Large intestine (tissue), 3 donors: ENCODE data around the gene DNAJC17. TPM values are rescaled to one million over a fixed set of nuclear protein-coding genes. Genes with fewer than 3 reads are reported as not detected.

Experiments used
- DNase-seq, 2 donors: peaks; one replicate each; pipeline versions ENCODE4 v3.0.0 to v3.0.0-alpha.2; 2013
- H3K27ac ChIP-seq: one replicate; pipeline ENCODE4 v1.5.1; 2013; ENCODE audit warnings: low read length
- H3K27me3 ChIP-seq: 2 replicates; pipeline ENCODE4 v1.6.1; 2013; ENCODE audit warnings: low read length; ENCODE audit not compliant: control insufficient read depth, insufficient read depth
- H3K36me3 ChIP-seq: 2 replicates; pipeline ENCODE4 v1.6.1; 2013; ENCODE audit warnings: low read length; ENCODE audit not compliant: control insufficient read depth, insufficient read depth
- H3K4me1 ChIP-seq: one replicate; pipeline ENCODE4 v1.6.1; 2013; ENCODE audit warnings: low read length; ENCODE audit not compliant: control insufficient read depth, insufficient read depth
- H3K4me3 ChIP-seq: one replicate; pipeline ENCODE4 v1.5.1; 2013; ENCODE audit warnings: low read length
- H3K9me3 ChIP-seq: one replicate; pipeline ENCODE4 v1.6.1; 2013; ENCODE audit warnings: mild to moderate bottlenecking, low read depth, low read length, moderate library complexity; ENCODE audit not compliant: control insufficient read depth
- WGBS: methylation state at CpG from one replicate; pipeline ENCODE4 v1.1.5; 2013; ENCODE audit warnings: low lambda C conversion rate; ENCODE audit not compliant: insufficient coverage; 5-methylcytosine and 5-hydroxymethylcytosine counted together
- polyA plus RNA-seq: library from polyadenylated mRNA; unstranded; fragments of 120-200 nt; gene quantifications from one replicate; pipeline ENCODE4 v1.2.1, GENCODE V29; 2013

Gene DNAJC17
- polyA plus RNA-seq, 1 donor = 40.9 TPM

GRCh38 chr15:40743921-40744814 lies 63.1 kb downstream of the DNAJC17 start:
- peak; percentile 88 to 94 for DNase-seq
- WGBS = 60% methylated on average over 1 of the region's 12 CpGs
- H3K4me1 ChIP-seq = peaks cover 59% of the 10 kb centered on the region
- H3K27me3 ChIP-seq = no peaks in the 10 kb centered on the region
- no peaks in the 10 kb centered on the region for H3K9me3 ChIP-seq
- H3K27ac ChIP-seq = peak overlapping the region; percentile 92
- no peak overlapping the region for H3K4me3 ChIP-seq
- peaks cover 64% of the 10 kb centered on the region for H3K36me3 ChIP-seq

GRCh38 chr15:40743485-40743901 lies 63.8 kb downstream of the DNAJC17 start:
- WGBS = no CpG with 5 or more reads among the region's 2 CpGs
- peaks cover 67% of the 10 kb centered on the region for H3K36me3 ChIP-seq
- peaks cover 53% of the 10 kb centered on the region for H3K4me1 ChIP-seq
- peak in 1 of 2 donors; percentile 33 for DNase-seq
- no peak overlapping the region for H3K4me3 ChIP-seq
- no peaks in the 10 kb centered on the region for H3K27me3 ChIP-seq
- peak overlapping the region; percentile 92 for H3K27ac ChIP-seq
- no peaks in the 10 kb centered on the region for H3K9me3 ChIP-seq

DNA sequence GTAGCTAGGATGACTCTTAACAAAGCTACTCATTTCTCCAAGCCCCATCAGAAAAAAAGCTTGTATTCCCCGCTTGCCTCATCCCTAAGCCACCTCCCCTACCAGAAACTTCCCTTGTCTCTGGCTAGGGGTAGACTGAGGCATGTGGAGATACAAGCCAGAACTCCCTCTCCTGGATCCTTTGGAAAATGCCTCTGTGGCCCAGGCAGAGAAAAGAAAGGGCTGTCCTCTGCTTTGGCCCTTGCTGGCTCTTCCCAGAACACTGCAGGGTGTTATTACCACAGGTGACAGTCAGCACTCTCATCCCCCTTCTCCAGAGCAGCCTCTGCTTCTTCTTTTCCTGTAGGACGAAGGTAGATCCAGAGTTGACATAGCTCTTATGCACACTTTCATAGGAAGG lies 67.4 kb downstream of the DNAJC17 start:
- no peak overlapping the region for H3K4me3 ChIP-seq
- H3K27ac ChIP-seq = no peak overlapping the region
- no CpG with 5 or more reads among the region's 2 CpGs for WGBS
- no peaks in the 10 kb centered on the region for H3K27me3 ChIP-seq
- peaks cover 85% of the 10 kb centered on the region for H3K36me3 ChIP-seq
- DNase-seq = no peak
- peaks cover 22% of the 10 kb centered on the region for H3K4me1 ChIP-seq
- no peaks in the 10 kb centered on the region for H3K9me3 ChIP-seq

GRCh38 chr15:40739047-40739446 lies 68.2 kb downstream of the DNAJC17 start:
- Histone ChIP-seq H3K4me1 (peaks cover 17% of the 10 kb centered on the region), H3K4me3 (no peak overlapping the region), H3K36me3 (peaks cover 88% of the 10 kb centered on the region), H3K27me3 (no peaks in the 10 kb centered on the region), H3K27ac (no peak overlapping the region), H3K9me3 (no peaks in the 10 kb centered on the region)
- no CpG with 5 or more reads among the region's 2 CpGs for WGBS
- DNase-seq = no peak

DNA sequence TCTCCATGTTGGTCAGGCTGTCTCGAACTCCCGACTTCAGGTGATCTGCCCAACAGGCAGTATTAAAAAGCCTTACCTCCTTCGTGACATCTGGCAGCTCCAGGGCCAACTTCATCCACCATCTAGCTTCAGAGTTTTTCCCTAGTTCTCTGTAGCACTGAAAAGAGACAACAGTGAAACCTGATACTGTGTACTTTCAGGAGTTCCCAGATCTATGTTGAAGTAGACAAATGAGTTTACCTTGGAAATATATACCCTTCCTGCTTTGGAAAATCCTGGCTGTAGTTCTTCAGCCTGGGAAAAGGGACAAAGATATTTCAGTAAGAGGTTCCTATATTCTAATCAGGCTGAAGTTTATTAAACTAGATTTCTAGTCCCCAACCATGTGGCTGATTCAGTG lies 70.2 kb downstream of the DNAJC17 start:
- Histone ChIP-seq H3K9me3 (no peaks in the 10 kb centered on the region), H3K4me1 (no peaks in the 10 kb centered on the region), H3K36me3 (peaks cover 79% of the 10 kb centered on the region), H3K27me3 (no peaks in the 10 kb centered on the region), H3K4me3 (no peak overlapping the region), H3K27ac (no peak overlapping the region)
- WGBS = no CpG with 5 or more reads among the region's 3 CpGs
- no peak for DNase-seq

DNA sequence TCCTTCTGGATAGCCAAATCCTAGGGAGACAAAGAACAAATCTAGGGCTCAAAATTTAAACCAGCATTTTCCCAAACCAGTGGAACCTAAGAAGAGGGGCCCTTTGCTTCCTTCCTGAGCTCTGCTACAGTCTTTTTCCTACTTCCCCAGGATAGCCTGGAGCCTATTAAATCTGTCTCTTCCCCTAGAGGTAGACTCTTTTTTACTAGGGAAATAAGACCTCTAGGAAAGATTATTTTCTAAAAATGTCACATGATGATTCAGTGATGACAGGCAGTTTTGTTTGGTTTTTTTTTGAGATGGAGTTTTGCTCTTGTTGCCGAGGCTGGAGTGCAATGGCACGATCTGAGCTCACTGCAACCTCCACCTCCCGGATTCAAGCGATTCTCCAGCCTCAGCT lies 70.7 kb downstream of the DNAJC17 start:
- H3K9me3 ChIP-seq = no peaks in the 10 kb centered on the region
- no peak for DNase-seq
- H3K4me3 ChIP-seq = no peak overlapping the region
- H3K27ac ChIP-seq = no peak overlapping the region
- H3K36me3 ChIP-seq = peaks cover 81% of the 10 kb centered on the region
- no peaks in the 10 kb centered on the region for H3K27me3 ChIP-seq
- no peaks in the 10 kb centered on the region for H3K4me1 ChIP-seq
- WGBS = no CpG with 5 or more reads among the region's 4 CpGs

- Histone ChIP-seq H3K4me3 (no peak overlapping the region), H3K9me3 (no peaks in the 10 kb centered on the region), H3K27me3 (no peaks in the 10 kb centered on the region), H3K27ac (no peak overlapping the region), H3K4me1 (no peaks in the 10 kb centered on the region), H3K36me3 (peaks cover 41% of the 10 kb centered on the region)
- no peak for DNase-seq
- WGBS = 100% methylated on average over 1 of the region's 3 CpGs
Observed at GRCh38 chr15:40731034-40731433, 76.2 kb downstream of the DNAJC17 start.

DNA sequence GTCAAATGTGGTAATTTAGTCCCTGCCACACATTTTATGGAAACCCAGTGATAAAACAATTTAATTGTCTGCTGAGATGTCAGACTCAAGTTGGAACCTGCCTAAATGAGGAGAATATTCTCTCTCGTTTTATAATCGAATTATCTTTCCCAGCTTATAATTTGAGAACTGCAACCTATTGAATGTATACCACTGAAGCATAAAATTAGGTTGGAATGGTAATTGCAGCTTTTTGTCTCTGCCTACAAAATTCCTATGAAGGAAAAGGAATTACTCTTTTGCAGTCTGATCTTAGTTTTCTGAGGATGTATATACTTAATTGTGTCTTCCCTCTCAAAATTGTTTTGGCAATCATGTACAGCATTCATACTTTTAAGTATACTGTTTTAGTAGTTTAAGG lies 83.4 kb downstream of the DNAJC17 start:
- Histone ChIP-seq H3K27ac (no peak overlapping the region), H3K27me3 (no peaks in the 10 kb centered on the region), H3K9me3 (no peaks in the 10 kb centered on the region), H3K4me3 (no peak overlapping the region), H3K36me3 (no peaks in the 10 kb centered on the region), H3K4me1 (no peaks in the 10 kb centered on the region)
- 100% methylated on average over 1 of the region's 2 CpGs for WGBS
- DNase-seq = no peak

- DNase-seq = no peak
- peaks cover 2% of the 10 kb centered on the region for H3K36me3 ChIP-seq
- H3K4me1 ChIP-seq = no peaks in the 10 kb centered on the region
- H3K27me3 ChIP-seq = no peaks in the 10 kb centered on the region
- no peaks in the 10 kb centered on the region for H3K9me3 ChIP-seq
- no peak overlapping the region for H3K27ac ChIP-seq
- H3K4me3 ChIP-seq = no peak overlapping the region
- WGBS = 100% methylated on average over 1 of the region's 2 CpGs
Observed at GRCh38 chr15:40722934-40723333, 84.3 kb downstream of the DNAJC17 start.

DNA sequence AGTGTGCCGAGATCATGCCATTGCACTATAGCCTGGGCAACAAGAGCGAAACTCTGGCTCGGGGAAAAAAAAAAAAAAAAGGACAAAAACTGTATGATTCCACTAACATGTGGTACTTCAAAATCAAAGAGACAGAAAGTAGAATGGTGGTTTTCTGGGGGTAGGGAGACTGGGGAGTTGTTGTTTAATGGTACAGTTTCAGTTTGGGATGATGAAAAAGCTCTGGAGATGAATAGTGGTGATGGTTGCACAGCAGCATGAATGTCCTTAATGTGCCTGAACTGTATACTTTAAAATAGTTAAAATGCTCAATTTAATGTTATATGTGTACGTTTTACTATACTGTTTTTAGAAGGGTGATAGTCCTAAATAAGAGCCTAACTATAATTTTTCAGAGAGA lies 84.9 kb downstream of the DNAJC17 start:
- H3K27ac ChIP-seq = no peak overlapping the region
- WGBS = 100% methylated on average over 2 of the region's 4 CpGs
- no peak for DNase-seq

DNA sequence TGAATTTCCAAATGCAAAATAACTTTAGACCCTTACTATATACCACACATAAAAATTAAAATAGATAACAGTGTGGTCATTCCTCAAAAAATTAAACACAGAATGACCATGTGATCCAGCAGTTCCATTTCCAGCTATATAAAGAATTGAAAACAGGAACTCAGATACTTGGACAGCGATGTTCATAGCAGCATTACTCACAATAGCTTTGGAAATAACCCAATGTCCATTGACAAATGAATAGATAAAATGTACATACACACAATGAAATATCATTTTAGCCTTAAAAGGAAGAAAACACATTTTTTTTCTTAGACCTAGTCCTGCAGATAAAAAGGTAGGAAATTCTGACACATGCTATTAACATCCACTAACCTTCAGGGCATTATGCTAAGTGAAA lies 85.6 kb downstream of the DNAJC17 start:
- Histone ChIP-seq H3K9me3 (no peaks in the 10 kb centered on the region), H3K4me3 (no peak overlapping the region), H3K4me1 (no peaks in the 10 kb centered on the region), H3K27me3 (no peaks in the 10 kb centered on the region), H3K36me3 (peaks cover 2% of the 10 kb centered on the region), H3K27ac (no peak overlapping the region)
- DNase-seq = no peak
- 100% methylated on average over 1 of the region's 1 CpG for WGBS

More for the DNA sequence above, 84.9 kb downstream of the DNAJC17 start:
- H3K27me3 ChIP-seq = no peaks in the 10 kb centered on the region
- H3K36me3 ChIP-seq = peaks cover 2% of the 10 kb centered on the region
- no peaks in the 10 kb centered on the region for H3K9me3 ChIP-seq
- H3K4me3 ChIP-seq = no peak overlapping the region
- H3K4me1 ChIP-seq = no peaks in the 10 kb centered on the region
